Fibroblast of the conjunctiva (primary cell): Measurements from ENCODE around the gene SERPINB4.

Experiments
- DNase-seq: peaks from one replicate; pipeline ENCODE4 v3.0.0-alpha.2; 2010; ENCODE audit warnings: low read depth

The SERPINB4 gene

DNA sequence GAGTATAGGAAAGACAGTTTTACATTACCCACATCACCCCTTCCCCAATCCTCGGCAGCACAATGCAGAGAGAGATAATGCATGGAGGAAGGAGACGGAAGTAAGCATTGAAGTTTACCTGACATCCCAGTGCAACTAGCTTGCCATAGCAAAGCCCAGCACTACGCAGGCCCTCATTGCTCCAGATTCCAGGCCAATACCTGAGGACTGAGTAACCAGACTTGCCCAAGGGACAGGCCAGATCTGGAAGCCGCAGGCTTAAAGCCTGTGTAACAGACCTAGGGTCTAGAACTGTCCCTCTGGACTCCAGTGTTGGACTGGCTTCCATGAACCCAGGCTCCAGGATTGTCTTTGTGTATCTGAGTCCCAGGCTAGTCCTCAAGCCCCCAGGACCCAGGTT lies 17.6 kb downstream of the SERPINB4 start:
- no peak for DNase-seq

DNA sequence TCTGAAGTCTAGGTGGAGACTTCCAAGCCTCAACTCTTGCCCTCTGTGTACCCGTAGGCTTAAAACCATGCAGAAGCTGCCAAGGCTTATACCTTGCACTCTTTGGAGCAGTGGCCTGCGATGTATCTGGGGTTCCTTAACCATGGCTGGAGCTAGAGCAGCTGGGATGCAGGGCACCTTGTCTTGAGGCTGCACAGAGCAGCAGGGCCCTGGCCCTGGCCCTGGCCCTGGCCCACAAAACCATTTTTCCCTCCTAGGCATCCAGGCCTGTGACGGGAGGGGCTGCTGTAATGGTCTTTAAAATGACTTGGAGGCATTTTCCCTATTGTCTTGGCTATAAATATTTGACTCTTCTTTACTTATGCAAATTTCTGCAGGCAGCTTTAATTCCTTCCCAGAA lies 19.2 kb downstream of the SERPINB4 start:
- DNase-seq = no peak

DNA sequence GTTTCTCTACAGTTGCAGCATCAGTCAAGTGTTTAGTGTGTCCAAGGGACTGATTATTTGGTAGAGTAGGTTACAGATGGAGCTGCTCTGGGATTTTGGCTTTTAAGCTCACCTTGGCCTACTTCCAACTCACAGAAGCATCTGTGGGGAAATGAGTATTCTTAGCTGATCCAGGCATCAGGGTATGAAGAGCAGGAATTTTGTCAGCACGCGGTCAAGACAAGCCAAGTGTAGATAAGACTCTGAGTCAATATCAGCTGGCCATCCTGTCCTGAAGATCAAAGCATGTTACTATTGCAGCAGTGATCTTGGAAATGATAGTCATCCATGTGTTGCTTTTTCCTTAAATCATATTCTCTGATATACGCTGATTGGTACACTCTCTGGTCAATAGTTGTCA lies 24.4 kb downstream of the SERPINB4 start:
- DNase-seq = no peak

DNA sequence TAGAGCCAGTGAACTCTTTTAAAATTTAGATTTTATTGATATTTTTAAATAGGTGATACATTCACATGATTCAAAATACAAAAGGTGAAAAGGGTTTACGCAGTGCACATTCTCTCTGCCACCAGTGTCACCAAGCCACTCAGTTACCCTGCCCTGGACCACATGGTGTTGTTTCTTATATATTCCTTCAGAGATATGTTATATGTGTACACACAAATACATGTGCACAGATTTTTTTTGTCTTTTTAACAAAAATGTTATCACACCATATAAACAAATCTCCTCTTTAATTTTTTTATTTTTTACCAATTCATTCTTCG lies 26.2 kb downstream of the SERPINB4 start:
- no peak for DNase-seq

DNA sequence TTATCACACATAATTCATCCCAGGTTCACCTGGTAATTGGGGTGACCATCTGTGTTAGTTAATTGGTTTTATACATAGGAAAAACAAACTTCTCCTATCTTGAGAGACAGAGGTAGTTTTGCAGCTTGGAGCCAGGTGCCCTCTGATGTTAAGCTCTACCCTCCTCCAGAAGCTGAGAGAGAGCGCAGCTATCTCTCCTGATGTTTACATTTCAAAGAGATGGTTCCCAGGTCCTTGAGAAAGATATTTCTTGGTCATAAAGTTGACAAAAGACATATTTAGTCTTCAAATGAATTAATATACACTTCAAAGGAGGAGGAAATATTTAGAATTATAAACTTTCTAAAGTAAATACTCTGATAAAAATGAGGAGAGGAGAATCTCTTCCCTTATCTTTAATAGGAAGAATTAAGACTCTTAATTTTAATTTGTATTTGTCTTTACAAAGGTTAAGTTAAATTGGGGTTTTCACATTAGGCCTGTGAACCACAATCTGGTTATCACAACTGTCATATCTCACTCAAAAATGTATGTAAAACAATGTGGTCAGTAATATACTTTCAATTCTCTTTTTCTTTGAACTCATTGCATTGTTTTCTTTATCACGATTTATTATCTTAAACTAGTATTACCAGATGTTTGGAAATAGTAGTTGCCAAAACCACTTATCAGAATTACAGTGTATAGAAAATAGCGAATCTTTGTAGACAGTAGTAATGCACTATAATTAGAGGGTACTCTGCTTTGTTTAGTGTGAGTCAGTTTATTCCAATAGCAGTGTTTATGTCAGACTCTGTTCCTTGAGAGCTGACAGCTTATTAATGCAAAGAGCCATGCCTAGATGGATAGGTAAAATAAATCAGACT lies 26.8 kb downstream of the SERPINB4 start:
- DNase-seq = no peak

DNA sequence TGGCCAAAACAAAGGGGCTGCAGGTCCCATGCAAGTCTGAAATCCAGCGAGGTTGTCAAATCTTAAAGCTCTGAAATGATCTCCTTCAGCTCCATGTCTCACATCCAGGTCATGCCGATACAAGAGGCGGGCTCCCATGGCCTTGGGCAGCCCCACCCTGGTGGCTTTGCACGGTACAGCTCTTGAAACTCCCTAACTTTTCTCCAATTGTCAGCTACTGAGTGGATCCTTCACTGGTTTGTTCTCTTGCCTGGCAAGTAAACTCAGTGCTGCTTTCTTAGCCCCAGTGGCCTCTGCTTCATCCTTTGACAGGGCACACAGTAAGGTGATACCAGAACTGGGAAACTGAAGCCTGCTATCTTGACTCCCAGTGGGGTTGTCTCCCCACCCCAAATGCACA lies 30.6 kb downstream of the SERPINB4 start:
- no peak for DNase-seq

DNA sequence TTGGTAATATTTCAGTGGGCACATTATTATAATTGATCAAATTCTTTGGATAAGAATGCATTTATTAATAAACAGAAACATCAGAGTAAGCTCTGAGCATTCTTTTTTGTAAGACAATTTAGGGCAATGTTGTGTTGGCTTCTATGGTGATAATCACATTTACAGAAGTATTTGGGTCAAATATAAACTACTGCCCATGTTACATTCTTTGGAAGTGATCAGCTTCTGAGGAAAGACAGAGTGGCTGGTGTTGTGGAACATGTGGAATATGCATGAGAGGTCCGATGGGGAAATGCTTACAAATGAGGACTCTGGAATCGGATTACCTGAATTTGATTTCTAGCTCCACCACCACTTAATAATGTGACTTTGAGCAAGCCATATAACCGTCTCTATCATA lies 37.5 kb downstream of the SERPINB4 start:
- DNase-seq = no peak

DNA sequence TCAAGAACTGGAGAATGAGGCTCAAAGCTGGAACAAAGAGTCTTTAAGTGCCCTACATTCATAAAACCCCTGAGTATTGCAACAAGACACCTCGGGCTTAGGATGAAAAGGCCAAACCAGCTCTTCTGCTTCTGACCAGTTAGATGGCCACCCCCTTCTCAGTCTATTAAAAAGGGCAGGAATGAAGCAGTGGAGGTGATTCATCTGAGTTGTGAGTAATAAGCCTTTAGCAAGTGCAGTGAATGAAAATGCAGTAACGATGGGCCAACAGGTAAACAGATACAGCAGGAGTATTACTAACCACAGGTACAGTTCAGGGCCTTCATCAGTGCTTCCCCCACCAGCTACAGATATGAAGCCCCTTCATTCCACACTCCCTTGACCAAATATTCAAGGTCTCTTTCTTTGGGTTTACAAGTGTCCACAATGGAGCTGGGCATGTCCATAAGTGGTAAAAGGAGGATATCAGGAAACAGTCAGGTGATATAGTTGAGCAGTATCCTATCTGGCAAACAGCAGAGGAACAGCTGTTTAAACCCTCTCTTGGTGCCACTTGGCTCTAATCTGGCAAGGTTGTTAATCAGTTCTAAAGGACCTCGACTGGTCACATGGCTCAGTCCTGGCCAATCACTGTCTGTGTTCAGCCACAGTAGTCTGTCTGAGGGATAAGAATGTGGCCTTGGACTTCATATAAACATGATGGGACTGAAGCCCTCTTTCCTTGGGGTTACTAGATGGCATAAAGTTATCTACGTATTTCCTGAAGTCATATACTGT lies 39.1 kb downstream of the SERPINB4 start:
- no peak for DNase-seq

DNA sequence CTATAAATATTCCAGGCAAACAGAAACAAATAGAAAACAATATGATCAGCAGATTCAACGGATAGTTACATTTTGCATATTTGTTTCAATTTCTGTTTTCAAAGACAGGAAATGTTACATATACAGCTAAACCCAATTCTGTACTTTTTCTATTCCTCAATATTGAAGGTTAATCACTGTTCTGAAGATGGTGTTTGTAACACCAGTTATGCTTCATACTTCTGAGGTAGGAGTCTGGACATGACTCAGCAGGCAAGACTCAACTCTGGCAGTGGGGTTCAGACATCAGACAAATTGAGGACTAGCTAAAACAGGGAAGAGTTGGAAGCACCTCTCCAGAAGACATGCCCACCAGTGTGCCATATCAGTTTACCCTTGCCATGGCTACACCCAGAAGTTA lies 40.3 kb downstream of the SERPINB4 start:
- no peak for DNase-seq

DNA sequence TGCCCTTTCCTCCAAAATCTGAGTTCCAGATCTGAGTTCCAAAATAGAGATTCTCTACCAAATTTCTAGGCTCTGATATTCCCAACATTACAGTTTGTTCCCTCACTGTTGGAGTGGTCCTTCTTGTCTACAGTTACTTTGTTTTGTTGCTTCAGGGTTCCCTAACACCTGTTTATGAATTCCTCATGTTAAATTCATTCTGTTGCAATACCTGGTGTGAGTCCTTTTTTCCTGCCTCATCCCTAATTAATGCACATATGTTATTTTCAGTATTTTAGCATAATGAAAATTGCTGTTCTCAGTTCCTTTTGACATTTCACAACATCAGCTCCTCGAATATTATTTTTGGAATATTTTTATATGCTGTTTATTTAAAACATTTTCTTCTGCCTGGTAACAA lies 40.7 kb downstream of the SERPINB4 start:
- no peak for DNase-seq

DNA sequence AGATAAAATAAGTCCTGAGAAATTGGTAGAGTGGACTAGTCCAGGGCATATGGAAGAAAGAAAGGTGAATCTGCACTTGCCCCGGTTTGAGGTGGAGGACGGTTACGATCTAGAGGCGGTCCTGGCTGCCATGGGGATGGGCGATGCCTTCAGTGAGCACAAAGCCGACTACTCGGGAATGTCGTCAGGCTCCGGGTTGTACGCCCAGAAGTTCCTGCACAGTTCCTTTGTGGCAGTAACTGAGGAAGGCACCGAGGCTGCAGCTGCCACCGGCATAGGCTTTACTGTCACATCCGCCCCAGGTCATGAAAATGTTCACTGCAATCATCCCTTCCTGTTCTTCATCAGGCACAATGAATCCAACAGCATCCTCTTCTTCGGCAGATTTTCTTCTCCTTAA lies 47.1 kb downstream of the SERPINB4 start:
- DNase-seq = no peak

DNA sequence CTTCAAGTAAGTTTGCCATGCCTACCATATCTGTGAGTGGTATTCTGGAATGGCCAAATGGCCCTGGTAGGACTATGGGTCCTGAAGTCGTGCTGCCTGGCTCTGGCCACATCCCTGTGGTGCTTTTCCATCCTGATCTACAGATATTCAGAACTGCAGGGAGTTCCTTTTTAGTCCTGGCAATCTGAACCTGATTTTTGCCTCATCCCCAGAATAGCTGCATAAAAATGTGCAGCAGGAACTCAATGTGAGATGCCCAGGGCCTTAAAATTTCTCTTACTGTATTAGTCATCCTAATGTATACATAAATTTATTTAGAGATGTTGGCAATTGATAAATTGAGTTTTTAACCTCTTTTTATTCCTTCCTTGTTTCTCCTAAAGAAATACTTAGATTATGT lies 51.6 kb downstream of the SERPINB4 start:
- DNase-seq = no peak

DNA sequence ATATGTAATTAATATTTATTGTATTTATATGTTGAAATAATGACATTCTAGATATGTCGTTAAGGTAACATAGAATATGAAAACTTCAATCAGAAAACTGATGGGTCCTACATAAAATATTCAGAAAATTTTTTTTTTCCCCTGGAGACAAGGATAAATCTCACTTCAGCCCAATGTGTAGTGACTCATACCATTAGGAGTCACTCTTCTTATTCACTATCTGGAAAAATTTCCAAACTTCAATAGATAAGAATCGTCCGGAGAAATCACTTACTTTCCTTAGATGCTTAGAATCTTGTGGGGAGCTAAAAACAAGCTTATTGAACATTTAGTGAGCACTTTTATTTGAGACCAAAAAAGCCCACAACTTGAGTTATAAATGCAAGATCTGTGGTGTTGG lies 52.3 kb downstream of the SERPINB4 start:
- DNase-seq = no peak

DNA sequence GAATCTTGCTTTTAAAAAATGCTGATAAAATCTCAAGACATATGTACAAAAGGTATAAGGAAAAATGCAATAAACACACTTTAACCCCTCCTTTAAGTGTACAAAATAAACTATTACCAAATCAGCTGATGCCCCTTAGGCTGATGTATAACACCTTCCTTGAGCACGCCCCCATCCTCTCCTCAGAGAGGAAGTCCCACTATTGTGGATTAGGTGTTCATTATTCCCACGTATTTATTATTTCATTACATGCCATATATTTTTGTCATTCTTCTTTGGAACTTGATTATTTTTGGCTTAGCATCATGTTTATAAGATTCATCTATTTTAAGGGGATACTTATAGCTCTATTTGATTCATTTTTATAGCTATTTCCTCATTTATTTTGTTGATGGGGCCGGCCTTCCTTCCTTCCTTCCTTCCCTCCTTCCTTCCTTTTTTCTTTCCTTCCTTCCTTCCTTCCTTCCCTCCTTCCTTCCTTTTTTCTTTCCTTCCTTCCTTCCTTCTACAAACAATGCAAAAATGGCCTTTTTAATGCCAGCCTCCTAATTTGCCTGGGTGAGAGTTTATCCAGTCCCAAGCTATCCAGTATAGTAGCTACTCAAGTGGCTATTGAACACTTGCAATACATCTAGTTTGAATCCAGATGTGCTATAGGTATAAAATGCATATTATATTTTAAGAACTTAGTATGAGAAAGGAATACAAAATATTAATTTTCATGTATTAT lies 52.9 kb downstream of the SERPINB4 start:
- no peak for DNase-seq

DNA sequence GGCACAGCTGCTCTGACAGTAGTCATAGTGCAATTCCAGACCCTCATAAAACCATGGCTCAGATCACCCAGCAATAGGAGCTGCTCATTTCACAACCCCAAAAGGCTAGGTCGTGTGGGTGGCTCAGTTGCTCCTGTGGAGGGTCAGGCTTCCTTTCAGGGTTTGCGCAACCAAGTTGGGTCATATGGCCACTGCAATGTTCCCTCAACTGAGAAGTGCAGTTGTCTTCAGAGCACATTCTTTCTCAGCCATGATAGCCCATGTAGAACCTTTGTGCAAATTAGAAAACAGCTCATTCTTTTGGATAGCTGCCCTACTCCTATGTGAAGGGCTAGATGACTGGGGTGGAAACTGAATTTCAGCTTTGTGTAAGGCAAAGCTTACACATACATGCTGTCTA lies 53.7 kb downstream of the SERPINB4 start:
- DNase-seq = no peak

DNA sequence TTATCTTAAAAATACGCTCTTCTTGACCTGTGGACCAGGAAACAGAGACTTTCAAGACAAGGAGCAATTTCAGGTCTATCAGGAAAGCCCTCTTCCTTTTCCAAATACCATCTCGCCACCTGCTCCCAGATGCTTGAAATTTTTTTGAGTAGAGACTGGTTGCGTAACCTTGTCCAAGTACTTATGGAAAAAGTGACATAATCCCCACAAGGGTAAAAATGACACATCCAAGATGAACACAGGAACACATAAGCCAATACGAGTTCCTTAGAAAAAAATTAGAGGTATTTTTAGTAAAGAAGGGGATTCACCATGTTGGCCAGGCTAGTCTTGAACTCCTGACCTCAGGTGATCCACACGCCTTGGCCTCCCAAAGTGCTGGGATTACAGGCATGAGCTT lies 55.1 kb downstream of the SERPINB4 start:
- DNase-seq = no peak
